HG03139 (cell line): Measurements from ENCODE around the gene GPC3.

Experiments
- ATAC-seq: cut with Tn5 transposase; IDR thresholded peaks from one replicate; pipeline ENCODE4 v1.9.1; 2021; ENCODE audit not compliant: unreplicated experiment

Gene GPC3

DNA sequence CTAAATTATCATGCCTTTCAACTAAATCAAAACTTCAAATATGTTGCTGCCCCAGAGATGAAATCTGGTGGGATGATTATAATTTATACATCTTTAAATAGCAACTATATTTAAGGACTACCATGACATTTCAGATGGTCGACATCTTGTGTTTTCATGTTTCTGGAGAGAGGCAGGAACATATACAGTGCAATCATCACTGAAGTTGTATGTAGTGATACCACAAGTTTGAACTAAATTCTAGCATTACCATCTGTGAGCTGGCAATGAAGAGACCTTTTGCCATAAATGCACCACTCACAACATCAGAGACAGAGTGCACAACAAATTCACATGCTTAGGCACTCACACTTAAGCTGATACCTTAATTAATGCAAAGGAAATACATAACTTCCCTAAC is 373.7 kb downstream of the GPC3 start:
- ATAC-seq: no peak

- ATAC-seq: no peak
Measured at GRCh38 chrX:133610056-133610455, 375.3 kb downstream of the GPC3 start.

- no peak for ATAC-seq
Measured at GRCh38 chrX:133609166-133609565, 376.2 kb downstream of the GPC3 start.

- no peak for ATAC-seq
Measured at GRCh38 chrX:133608406-133608805, 377.0 kb downstream of the GPC3 start.

DNA sequence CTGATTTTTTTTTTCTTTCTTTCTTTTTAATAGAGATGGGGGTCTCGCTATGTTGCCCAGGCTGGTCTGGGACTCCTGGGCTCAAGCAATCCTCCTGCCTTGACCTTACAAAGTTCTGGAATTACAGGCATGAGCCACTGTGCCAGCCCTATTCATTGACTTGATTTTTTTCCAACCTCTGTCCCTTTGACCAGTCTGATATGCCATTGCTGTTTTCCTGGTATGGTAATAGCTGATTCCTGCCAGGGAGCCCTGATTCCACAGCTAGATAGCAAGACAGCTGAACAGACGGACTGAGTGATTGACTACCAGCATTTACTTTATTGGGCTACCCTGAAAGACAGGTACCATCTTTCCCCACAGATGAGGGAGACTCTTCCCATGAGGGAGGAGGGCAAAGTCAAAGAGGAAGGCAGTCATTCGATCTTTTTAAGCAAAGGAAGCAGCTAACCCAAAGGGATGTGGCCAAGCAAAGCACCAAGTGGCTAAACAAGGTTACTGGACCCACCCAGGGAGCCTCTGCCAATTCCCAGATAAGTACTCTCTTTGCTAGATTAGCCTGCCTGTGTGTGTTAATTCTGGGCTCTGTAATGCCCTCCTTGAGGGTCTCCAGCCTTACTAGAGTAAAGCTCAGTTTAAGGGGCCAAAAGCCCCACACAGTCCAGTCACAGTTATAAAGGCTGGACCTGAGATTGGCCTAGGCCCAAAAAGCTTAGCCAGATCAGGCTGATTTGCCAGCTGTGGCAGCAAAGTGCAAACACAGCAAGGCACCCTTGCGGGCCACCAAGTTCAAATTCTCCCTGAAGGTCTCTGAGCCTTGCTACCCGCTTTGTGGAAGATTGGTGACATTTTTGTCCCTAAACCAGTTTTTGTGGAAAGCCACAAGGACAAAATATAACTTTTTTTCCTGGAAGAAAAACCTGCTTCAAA is 377.7 kb downstream of the GPC3 start:
- ATAC-seq: no peak

- no peak for ATAC-seq
Measured at GRCh38 chrX:133606990-133607389, 378.4 kb downstream of the GPC3 start.

DNA sequence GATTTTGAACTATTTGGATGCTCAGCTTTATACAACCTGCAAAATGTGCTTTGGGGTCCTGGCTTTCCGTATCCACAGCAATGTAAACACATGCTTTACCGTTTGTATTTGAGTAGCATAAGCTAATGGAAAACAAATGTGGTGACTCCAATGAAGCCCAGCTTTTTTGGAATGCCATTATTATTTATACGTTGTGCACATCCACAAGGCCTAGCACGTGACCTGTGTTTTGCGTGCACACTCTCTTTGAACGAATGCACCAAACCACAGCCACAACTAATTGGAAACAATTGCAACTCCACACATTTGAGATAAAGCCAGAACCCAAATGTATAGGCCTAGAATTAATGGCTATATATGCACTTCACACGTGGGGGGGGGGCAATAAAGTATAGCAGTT is 380.6 kb downstream of the GPC3 start:
- no peak for ATAC-seq

DNA sequence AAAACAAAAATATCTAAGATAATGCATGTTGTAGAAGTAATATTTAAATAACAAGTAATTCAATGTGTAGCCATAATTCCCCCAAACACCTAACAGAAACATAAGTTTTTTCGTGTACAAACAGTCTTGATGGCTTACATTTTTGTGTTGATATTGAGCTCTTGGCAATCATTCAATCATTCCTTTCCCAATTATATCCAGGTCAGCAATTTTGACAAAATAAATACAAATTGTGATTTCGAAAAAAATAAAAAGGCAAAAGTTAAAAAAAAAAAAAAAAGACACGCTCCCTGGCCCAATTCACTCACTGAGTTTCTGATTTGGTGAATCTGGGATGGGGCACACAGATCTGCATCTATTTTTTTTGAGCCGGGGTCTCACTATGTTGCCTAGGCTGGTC is 382.5 kb downstream of the GPC3 start:
- no peak for ATAC-seq

DNA sequence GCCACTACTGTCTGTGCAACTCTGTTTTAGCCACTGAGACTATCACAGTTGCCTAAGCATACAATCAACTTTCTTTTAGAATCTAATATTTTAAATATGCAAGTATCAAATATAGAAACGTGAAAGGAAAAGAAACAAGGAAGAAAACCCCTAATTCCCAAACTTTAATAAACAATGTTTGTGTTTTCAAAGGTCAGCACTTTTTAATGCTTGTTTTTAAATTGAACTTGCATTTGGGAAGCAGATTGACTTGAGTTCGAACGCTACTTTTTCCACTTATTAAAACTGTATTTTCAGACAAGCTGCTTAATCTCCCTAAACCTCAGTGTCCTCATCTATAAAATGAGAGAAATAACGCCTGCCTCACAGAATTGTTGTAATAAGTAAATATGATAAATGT is 384.3 kb downstream of the GPC3 start:
- ATAC-seq: no peak

- ATAC-seq: no peak
Measured at GRCh38 chrX:133600536-133600935, 384.9 kb downstream of the GPC3 start.

DNA sequence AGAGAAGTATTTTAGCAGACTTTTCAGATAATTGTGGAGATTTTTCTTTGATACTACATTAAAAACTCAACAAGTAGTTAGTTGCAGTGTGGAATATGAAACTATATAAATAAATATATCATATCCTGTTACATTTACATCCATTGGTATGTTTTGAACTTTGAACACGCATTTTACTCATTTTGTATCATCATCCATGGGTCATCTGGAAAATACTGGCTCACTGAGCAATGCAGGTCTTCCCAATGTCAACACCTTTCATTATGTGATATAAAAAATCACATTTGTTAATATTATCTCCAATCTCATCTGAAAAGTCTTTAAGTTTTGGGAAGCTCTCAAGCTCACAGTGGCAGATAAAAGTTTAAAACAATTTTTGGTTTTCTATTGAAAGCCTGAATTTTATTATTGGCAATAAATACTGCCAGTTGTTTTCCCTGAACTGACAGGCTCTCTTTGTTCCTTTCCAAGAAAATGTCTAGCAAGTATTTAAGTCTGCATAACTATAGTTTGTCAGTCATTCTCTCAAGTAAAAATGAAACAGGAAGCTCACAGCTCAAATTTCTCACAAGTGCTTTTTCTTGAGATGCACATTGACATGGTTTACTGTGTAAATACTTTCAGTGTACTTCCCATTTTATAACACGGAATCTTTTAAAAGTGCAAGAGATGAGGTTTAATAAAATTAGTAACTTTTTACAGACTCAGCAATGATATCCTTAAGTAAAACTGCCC is 386.6 kb downstream of the GPC3 start:
- no peak for ATAC-seq

DNA sequence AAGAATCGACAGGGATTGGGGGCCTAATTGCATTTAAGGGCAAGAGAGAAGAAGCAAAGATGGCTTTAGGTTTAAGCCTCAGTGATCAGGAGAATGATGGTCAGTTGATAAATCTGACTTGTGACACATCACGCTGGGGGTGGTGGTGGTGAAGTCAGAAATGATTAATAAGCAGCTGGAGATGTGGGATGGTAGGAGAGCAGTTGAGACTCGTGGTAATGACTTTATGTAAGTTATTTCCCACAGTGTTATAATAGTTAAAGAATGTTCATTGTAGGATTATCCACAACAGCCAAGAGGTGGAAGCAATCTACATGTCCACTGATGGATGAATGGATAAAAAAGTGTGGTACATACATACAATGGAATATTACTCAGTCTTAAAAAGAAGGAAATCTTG is 391.2 kb downstream of the GPC3 start:
- no peak for ATAC-seq

DNA sequence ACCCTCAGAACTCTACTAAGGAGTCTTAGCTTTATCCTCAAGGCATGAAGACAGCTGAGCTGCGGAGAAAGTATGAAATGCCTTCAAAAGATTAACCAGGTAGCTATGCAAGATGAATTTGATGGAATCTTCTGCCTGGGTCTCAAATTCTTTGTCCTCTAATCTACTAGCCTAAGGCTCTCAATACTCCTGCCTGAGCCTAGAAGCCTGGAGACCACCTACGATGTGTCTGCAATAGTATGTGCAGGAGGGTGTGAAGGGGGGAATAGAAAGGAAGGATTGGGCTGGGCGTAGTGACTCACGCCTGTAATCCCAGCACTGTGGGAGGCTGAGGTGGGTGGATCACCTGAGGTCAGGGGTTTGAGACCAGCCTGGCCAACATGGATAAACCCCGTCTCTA is 391.9 kb downstream of the GPC3 start:
- no peak for ATAC-seq

DNA sequence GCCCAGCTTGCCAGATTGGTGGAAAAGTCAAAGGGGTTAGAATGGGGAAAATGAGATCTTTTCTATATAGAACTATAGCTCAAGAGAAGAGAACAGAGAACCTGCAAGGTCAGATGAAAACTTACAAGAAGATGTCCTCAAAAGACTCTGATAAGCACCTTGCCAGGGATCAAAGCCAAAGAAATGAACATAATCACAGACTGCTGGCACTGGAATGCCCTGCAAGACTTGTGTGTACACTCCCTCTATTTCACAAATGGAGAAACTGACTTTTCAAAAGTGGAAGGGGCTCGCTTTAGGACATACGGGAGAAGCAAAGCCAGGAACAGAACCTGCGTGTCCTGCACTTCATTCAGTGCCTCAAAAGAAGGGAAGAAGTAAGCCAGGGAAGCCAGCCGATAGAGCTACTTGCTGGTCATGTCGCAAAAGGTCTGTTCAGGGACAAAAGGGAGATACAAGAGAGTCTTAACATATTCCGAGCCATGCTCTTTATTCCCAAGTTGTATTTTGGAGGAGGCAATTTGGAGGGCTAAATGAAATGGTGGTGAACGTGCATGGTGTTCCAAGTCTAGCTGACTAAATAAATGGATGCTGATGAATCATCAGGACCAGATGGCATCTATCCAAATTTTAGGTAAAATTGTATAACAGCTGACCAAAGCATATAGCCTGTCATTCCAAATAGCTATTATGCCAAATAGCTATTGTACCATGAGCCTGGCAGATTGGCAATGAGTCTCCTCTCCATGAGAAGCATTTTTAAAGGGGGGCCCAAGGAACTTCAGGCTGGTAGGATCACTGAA is 394.5 kb downstream of the GPC3 start:
- no peak for ATAC-seq

- no peak for ATAC-seq
Measured at GRCh38 chrX:133588827-133589226, 396.6 kb downstream of the GPC3 start.

- no peak for ATAC-seq
Measured at GRCh38 chrX:133587818-133588217, 397.6 kb downstream of the GPC3 start.

DNA sequence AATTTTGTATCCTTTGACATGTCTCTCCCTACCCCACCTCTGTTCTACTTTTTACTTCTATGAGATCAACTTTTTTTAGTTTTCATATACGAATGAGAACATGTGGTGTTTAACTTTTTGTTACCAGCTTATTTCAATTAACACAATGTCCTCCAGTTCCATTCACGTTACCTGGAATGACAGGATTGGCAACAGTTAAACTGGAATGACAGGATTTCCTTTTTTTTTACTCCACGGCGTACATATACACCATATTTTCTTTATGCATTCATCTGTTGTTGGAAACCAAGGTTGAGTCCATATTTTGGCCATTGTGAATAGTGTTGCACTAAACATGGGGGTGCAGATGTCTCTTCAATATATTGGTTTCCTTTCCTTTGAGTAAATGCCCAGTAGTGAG is 398.3 kb downstream of the GPC3 start:
- ATAC-seq: no peak

GRCh38 chrX:133586443-133586842 is 399.0 kb downstream of the GPC3 start:
- ATAC-seq: no peak

DNA sequence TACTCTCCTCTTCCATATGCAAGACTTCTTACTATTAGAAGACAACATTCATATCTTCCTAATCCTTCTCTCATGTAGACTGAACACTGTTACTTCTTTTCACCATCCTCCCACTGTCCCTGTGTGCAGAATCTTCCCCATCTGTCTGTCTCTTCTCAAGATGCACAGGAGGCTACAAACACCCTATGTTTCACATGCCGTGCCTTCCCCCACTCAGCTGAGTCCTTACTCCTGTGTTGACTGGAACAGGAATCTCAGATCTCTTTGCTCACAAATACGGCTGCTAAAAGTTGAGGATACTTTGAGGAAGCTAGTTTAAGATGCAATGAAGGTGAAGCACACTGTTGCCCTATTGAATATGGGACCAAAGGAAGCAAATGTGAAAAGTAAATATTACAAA is 401.6 kb downstream of the GPC3 start:
- no peak for ATAC-seq

DNA sequence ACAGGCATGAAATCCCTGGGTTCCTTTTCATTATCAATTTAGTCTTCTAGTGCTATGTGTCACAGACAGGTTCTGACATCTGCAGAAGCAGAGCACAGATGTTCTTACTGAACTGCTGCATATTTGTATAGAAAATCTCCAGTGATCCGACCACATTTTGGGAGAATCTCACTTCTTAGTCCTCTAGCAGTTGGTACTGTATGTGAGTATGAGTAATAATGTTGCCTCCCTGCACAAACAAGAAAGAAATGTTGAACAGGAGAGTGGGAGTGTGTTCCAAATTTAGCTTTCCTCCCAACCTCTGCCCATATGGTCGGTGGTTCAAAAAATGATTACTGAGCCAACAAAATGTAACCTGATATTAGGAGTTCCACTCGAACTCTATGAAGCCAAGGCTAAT is 404.8 kb downstream of the GPC3 start:
- no peak for ATAC-seq

DNA sequence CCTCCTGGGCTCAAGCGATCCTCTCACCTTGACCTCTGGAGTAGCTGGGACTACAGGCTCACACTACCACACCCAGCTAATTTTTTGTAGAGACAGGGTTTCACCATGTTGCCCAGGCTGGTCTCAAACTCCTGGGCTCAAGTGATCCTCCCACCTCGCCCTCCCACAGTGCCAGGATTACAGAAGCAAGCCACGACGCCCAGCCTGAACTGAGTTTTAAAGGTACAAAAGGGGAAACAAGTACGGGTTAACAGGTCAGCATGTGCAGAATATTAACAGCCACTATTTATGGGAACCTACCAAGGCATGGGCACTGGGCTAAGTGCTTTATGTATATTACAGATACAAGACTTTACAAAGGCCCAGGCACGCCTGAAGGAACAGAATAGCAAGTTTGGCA is 405.8 kb downstream of the GPC3 start:
- ATAC-seq: no peak

GRCh38 chrX:133576876-133577275 is 408.5 kb downstream of the GPC3 start:
- no peak for ATAC-seq
